Liver (tissue), 9 donors: ENCODE results near the gene EPHA6. TPM values are rescaled to one million over a fixed set of nuclear protein-coding genes. Genes with fewer than 3 reads are reported as not detected.

Experiments
- DNase-seq: peaks from one replicate; pipeline ENCODE4 v3.0.0-alpha.2; 2017; ENCODE audit warnings: low spot score
- H3K27ac ChIP-seq, 2 donors: one replicate each; pipeline ENCODE4 v1.7.0; 2013; ENCODE audit warnings: inconsistent platforms in 2 of 2, low read length in 2 of 2, control low read depth in 1 of 2, low read depth in 1 of 2, mild to moderate bottlenecking in 1 of 2
- H3K27me3 ChIP-seq, 4 donors: one replicate each; pipeline versions ENCODE4 v1.6.1 to v1.7.0; 2013; ENCODE audit warnings: low read length in 3 of 4, inconsistent platforms in 1 of 4, mild to moderate bottlenecking in 1 of 4, moderate library complexity in 1 of 4; ENCODE audit not compliant: control insufficient read depth in 4 of 4, insufficient read depth in 4 of 4
- H3K36me3 ChIP-seq, 4 donors: one replicate each; pipeline versions ENCODE4 v1.6.1 to v1.7.0; 2013; ENCODE audit warnings: low read length in 3 of 4, mild to moderate bottlenecking in 3 of 4, low read depth in 1 of 4, moderate library complexity in 1 of 4; ENCODE audit not compliant: control insufficient read depth in 4 of 4, insufficient read depth in 3 of 4
- H3K4me1 ChIP-seq, 4 donors: one replicate each; pipeline versions ENCODE4 v1.6.1 to v1.7.0; 2013; ENCODE audit warnings: low read length in 3 of 4, mild to moderate bottlenecking in 3 of 4, moderate library complexity in 1 of 4; ENCODE audit not compliant: control insufficient read depth in 4 of 4, insufficient read depth in 4 of 4
- H3K4me3 ChIP-seq, 3 donors: one replicate each; pipeline versions ENCODE4 v1.6.1 to v1.7.0; 2013; ENCODE audit warnings: low read length in 3 of 3, control low read depth in 1 of 3, low read depth in 1 of 3, mild to moderate bottlenecking in 1 of 3
- H3K9ac ChIP-seq, 2 donors: one replicate each; pipeline ENCODE4 v1.7.0; 2013; ENCODE audit warnings: low read length in 2 of 2, mild to moderate bottlenecking in 2 of 2, moderate library complexity in 2 of 2, control low read depth in 1 of 2, low read depth in 1 of 2
- H3K9me3 ChIP-seq, 4 donors: one replicate each; pipeline versions ENCODE4 v1.6.1 to v1.7.0; 2013; ENCODE audit warnings: low read length in 3 of 4; ENCODE audit not compliant: control insufficient read depth in 4 of 4
- EGR1 ChIP-seq, 2 donors: IDR thresholded peaks; 2 replicates each; pipeline ENCODE4 v1.6.1; 2016 to 2018; ENCODE audit warnings: antibody characterized with exemption in 2 of 2, low read depth in 2 of 2
- FOXA1 ChIP-seq: IDR thresholded peaks from 2 replicates; pipeline ENCODE4 v1.6.1; 2016; ENCODE audit warnings: antibody characterized with exemption
- FOXA2 ChIP-seq: IDR thresholded peaks from 2 replicates; pipeline ENCODE4 v1.6.1; 2016; ENCODE audit warnings: antibody characterized with exemption
- GABPA ChIP-seq, 2 donors: IDR thresholded peaks in 1 of 2; conservative IDR thresholded peaks in 1 of 2; 2 replicates each; pipeline ENCODE4 v1.6.1; 2016; ENCODE audit warnings: antibody characterized with exemption in 2 of 2, mild to moderate bottlenecking in 1 of 2, moderate library complexity in 1 of 2
- HNF4A ChIP-seq, 2 donors: conservative IDR thresholded peaks; 2 replicates each; pipeline ENCODE4 v1.6.1; 2016; ENCODE audit warnings: antibody characterized with exemption in 2 of 2, mild to moderate bottlenecking in 2 of 2
- HNF4G ChIP-seq: IDR thresholded peaks from 2 replicates; pipeline ENCODE4 v1.6.1; 2016; ENCODE audit warnings: antibody characterized with exemption
- JUND ChIP-seq, 2 donors: IDR thresholded peaks; 2 replicates each; pipeline ENCODE4 v1.6.1; 2016; ENCODE audit warnings: antibody characterized with exemption in 2 of 2
- NR2F2 ChIP-seq: IDR thresholded peaks from 2 replicates; pipeline ENCODE4 v1.6.1; 2016; ENCODE audit warnings: antibody characterized with exemption
- RAD21 ChIP-seq, 2 donors: IDR thresholded peaks; 2 replicates each; pipeline ENCODE4 v1.6.1; 2016; ENCODE audit warnings: antibody characterized with exemption in 2 of 2, mild to moderate bottlenecking in 2 of 2
- RXRA ChIP-seq, 2 donors: IDR thresholded peaks; 2 replicates each; pipeline ENCODE4 v1.6.1; 2017 to 2018; ENCODE audit warnings: antibody characterized with exemption in 2 of 2, mild to moderate bottlenecking in 1 of 2
- SP1 ChIP-seq: IDR thresholded peaks from 2 replicates; pipeline ENCODE4 v1.6.1; 2018; ENCODE audit warnings: antibody characterized with exemption, mild to moderate bottlenecking
- TAF1 ChIP-seq: conservative IDR thresholded peaks from 2 replicates; pipeline ENCODE4 v1.6.1; 2016; ENCODE audit warnings: antibody characterized with exemption, mild to moderate bottlenecking
- YY1 ChIP-seq: IDR thresholded peaks from 2 replicates; pipeline ENCODE4 v1.6.1; 2016; ENCODE audit warnings: antibody characterized with exemption, mild to moderate bottlenecking
- WGBS: extraction: QIAGEN DNeasy Blood & Tissue Kit; methylation state at CpG from one replicate; pipeline ENCODE4 v1.1.7; 2013; 5-methylcytosine and 5-hydroxymethylcytosine counted together
- polyA plus RNA-seq, 2 donors: library from polyadenylated mRNA; stranded (reverse) in 1 of 2; unstranded in 1 of 2; fragments of 200-250 nt in 1 of 2; fragments of >200 nt in 1 of 2; fragmentation: Nextera tagmentation in 1 of 2; extraction: Ambion mirVana in 1 of 2; gene quantifications; one replicate each; pipeline versions ENCODE4 v1.2.1 to v1.2.3, GENCODE V29; 2013 to 2015
- total RNA-seq, 2 donors: library from RNA; depleted of rRNA; stranded (reverse); fragments of >200 nt; gene quantifications; one replicate each; pipeline ENCODE4 v1.2.3, GENCODE V29; 2014
- TF ChIP-seq, protein P1 (sequence below): fragments of 150-350 bp; IDR thresholded peaks from 2 replicates; pipeline ENCODE4 v1.5.1; 2017; ENCODE audit warnings: improper control_type of control experiment, low read depth, low read length; ENCODE audit not compliant: missing input control
- TF ChIP-seq, protein P2 (sequence below): IDR thresholded peaks from 2 replicates; pipeline ENCODE4 v1.6.1; 2016; ENCODE audit warnings: antibody characterized with exemption, mild to moderate bottlenecking
- TF ChIP-seq, protein P3 (sequence below): IDR thresholded peaks from 2 replicates; pipeline ENCODE4 v1.6.1; 2016; ENCODE audit warnings: antibody characterized with exemption
- TF ChIP-seq, protein P4 (sequence below): IDR thresholded peaks from 2 replicates; pipeline ENCODE4 v1.6.1; 2016; ENCODE audit warnings: antibody characterized with exemption
- TF ChIP-seq, protein P5 (sequence below): IDR thresholded peaks from 2 replicates; pipeline ENCODE4 v1.6.1; 2016; ENCODE audit warnings: antibody characterized with exemption
- donor health status: healthy.
- donor health status: healthy.
- donor health status: healthy.
- donor health status: healthy.
- donor health status: healthy.

EPHA6 gene
- total and polyA plus RNA-seq, 4 donors = 0.05 to 0.17 (median 0.05) TPM; not detected in 1

DNA sequence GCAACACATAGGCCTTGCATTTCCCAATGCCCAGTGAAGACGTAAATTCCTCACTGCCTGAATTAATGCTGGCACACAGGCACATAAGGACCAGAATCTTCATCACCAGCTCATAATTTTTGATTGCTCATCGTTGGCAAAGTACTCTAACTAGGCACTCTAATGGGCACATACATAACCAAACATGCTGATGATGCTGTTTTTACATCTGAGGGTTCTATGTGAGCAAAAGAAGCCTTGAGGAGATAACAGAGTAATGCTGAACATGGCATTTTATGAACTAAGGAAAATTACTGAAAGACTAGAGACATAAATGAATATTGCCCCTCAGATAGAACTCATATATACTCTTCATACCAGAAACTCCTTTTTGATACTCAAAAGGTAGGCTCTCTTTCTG, 387.4 kb downstream of the EPHA6 start:
- no peak for DNase-seq
- Histone ChIP-seq H3K4me3 (no peak overlapping the region), H3K9me3 (no peaks in the 10 kb centered on the region), H3K27me3 (no peaks in the 10 kb centered on the region), H3K9ac (no peak overlapping the region), H3K36me3 (no peaks in the 10 kb centered on the region), H3K4me1 (no peaks in the 10 kb centered on the region), H3K27ac (no peak overlapping the region)
- WGBS = 71% methylated on average over 2 of the region's 2 CpGs
- TF ChIP-seq FOXA2 (no peak), RXRA (IDR thresholded peaks at IDR 0.05) (no peak), GABPA (IDR thresholded peaks at IDR 0.05 in 1 of 2, conservative IDR thresholded peaks at IDR 0.05 in 1 of 2) (no peak), NR2F2 (no peak), SP1 (no peak), EGR1 (IDR thresholded peaks at IDR 0.05; ENCODE audit: low read depth in 2 of 2) (no peak), YY1 (no peak), TAF1 (no peak)
- TF ChIP-seq, protein P1, sequence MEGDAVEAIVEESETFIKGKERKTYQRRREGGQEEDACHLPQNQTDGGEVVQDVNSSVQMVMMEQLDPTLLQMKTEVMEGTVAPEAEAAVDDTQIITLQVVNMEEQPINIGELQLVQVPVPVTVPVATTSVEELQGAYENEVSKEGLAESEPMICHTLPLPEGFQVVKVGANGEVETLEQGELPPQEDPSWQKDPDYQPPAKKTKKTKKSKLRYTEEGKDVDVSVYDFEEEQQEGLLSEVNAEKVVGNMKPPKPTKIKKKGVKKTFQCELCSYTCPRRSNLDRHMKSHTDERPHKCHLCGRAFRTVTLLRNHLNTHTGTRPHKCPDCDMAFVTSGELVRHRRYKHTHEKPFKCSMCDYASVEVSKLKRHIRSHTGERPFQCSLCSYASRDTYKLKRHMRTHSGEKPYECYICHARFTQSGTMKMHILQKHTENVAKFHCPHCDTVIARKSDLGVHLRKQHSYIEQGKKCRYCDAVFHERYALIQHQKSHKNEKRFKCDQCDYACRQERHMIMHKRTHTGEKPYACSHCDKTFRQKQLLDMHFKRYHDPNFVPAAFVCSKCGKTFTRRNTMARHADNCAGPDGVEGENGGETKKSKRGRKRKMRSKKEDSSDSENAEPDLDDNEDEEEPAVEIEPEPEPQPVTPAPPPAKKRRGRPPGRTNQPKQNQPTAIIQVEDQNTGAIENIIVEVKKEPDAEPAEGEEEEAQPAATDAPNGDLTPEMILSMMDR = no peak
- TF ChIP-seq, protein P2, sequence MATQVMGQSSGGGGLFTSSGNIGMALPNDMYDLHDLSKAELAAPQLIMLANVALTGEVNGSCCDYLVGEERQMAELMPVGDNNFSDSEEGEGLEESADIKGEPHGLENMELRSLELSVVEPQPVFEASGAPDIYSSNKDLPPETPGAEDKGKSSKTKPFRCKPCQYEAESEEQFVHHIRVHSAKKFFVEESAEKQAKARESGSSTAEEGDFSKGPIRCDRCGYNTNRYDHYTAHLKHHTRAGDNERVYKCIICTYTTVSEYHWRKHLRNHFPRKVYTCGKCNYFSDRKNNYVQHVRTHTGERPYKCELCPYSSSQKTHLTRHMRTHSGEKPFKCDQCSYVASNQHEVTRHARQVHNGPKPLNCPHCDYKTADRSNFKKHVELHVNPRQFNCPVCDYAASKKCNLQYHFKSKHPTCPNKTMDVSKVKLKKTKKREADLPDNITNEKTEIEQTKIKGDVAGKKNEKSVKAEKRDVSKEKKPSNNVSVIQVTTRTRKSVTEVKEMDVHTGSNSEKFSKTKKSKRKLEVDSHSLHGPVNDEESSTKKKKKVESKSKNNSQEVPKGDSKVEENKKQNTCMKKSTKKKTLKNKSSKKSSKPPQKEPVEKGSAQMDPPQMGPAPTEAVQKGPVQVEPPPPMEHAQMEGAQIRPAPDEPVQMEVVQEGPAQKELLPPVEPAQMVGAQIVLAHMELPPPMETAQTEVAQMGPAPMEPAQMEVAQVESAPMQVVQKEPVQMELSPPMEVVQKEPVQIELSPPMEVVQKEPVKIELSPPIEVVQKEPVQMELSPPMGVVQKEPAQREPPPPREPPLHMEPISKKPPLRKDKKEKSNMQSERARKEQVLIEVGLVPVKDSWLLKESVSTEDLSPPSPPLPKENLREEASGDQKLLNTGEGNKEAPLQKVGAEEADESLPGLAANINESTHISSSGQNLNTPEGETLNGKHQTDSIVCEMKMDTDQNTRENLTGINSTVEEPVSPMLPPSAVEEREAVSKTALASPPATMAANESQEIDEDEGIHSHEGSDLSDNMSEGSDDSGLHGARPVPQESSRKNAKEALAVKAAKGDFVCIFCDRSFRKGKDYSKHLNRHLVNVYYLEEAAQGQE = no peak
- TF ChIP-seq, protein P3, sequence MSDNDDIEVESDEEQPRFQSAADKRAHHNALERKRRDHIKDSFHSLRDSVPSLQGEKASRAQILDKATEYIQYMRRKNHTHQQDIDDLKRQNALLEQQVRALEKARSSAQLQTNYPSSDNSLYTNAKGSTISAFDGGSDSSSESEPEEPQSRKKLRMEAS = no peak
- TF ChIP-seq, protein P4, sequence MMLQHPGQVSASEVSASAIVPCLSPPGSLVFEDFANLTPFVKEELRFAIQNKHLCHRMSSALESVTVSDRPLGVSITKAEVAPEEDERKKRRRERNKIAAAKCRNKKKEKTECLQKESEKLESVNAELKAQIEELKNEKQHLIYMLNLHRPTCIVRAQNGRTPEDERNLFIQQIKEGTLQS = no peak

DNA sequence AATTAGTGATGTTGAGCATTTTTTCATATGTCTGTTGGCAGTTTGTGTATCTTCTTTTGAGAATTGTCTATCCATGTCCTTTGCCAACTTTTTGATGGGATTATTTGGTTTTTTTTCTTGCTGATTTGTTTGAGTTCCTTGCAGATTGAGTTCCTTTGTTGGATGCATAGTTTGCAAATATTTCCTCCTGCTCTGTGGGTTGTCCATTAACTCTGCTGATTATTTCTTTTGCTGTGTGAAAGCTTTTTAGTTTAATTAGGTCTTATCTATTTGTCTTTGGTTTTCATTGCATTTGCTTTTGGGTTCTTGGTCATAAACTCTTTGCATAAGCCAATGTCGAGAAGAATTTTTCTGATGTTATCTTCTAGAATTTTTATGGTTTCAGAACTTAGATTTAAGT, 414.6 kb downstream of the EPHA6 start:
- DNase-seq = no peak
- no peak overlapping the region for H3K4me3 ChIP-seq
- H3K4me1 ChIP-seq = no peaks in the 10 kb centered on the region
- no peak overlapping the region for H3K27ac ChIP-seq
- no peaks in the 10 kb centered on the region for H3K9me3 ChIP-seq
- H3K9ac ChIP-seq = no peak overlapping the region
- H3K27me3 ChIP-seq = no peaks in the 10 kb centered on the region
- H3K36me3 ChIP-seq = no peaks in the 10 kb centered on the region
- WGBS = 38% methylated on average over 1 of the region's 1 CpG
- TF ChIP-seq RAD21 (IDR thresholded peaks at IDR 0.05) = no peak
- no peak for TF ChIP-seq YY1
- TF ChIP-seq FOXA2 = no peak
- TF ChIP-seq, protein P2 = no peak
- TF ChIP-seq HNF4G = no peak
- TF ChIP-seq, protein P5, sequence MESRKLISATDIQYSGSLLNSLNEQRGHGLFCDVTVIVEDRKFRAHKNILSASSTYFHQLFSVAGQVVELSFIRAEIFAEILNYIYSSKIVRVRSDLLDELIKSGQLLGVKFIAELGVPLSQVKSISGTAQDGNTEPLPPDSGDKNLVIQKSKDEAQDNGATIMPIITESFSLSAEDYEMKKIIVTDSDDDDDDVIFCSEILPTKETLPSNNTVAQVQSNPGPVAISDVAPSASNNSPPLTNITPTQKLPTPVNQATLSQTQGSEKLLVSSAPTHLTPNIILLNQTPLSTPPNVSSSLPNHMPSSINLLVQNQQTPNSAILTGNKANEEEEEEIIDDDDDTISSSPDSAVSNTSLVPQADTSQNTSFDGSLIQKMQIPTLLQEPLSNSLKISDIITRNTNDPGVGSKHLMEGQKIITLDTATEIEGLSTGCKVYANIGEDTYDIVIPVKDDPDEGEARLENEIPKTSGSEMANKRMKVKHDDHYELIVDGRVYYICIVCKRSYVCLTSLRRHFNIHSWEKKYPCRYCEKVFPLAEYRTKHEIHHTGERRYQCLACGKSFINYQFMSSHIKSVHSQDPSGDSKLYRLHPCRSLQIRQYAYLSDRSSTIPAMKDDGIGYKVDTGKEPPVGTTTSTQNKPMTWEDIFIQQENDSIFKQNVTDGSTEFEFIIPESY = no peak
- TF ChIP-seq FOXA1 = no peak
- no peak for TF ChIP-seq RXRA (IDR thresholded peaks at IDR 0.05)
- TF ChIP-seq, protein P1 = no peak
- TF ChIP-seq EGR1 (IDR thresholded peaks at IDR 0.05; ENCODE audit: low read depth in 2 of 2) = no peak
- TF ChIP-seq, protein P3 = no peak
- no peak for TF ChIP-seq HNF4A (conservative IDR thresholded peaks at IDR 0.05)
- TF ChIP-seq JUND (IDR thresholded peaks at IDR 0.05) = no peak
